PFSK-1 (cell line): ENCODE results near the gene TM4SF18.

Experiments used
- FOXP2 ChIP-seq: optimal IDR thresholded peaks from 2 replicates; pipeline ENCODE3; 2011; ENCODE audit warnings: borderline replicate concordance, control low read depth, inconsistent platforms; ENCODE audit not compliant: insufficient read depth; ENCODE audit errors: extremely low read length, extremely low read depth
- POLR2AphosphoS5 ChIP-seq: IDR thresholded peaks from 2 replicates; pipeline ENCODE4 v1.6.1; 2012; ENCODE audit warnings: low read depth, mild to moderate bottlenecking, control low read depth, low read length, moderate library complexity
- REST ChIP-seq, 2 experiments: IDR thresholded peaks; 2 replicates each; pipeline versions ENCODE4 v1.6.1 to v1.8.0; 2011 to 2012; ENCODE audit warnings: low read depth in 2 of 2, low read length in 2 of 2, control low read depth in 1 of 2, inconsistent platforms in 1 of 2, mild to moderate bottlenecking in 1 of 2, moderate library complexity in 1 of 2; ENCODE audit not compliant: insufficient read depth in 1 of 2
- SIN3A ChIP-seq: IDR thresholded peaks from 2 replicates; pipeline ENCODE4 v1.6.1; 2012; ENCODE audit warnings: mild to moderate bottlenecking, low read length, moderate library complexity, borderline replicate concordance; ENCODE audit not compliant: insufficient read depth
- TAF1 ChIP-seq: IDR thresholded peaks from 2 replicates; pipeline ENCODE4 v1.6.1; 2012; ENCODE audit warnings: low read length, control low read depth, borderline replicate concordance; ENCODE audit not compliant: insufficient read depth

GRCh38 chr3:149352556-149352955 is 19.1 kb upstream of the TM4SF18 start:
- no peak for TF ChIP-seq POLR2AphosphoS5
- TF ChIP-seq FOXP2, result no peak
- no peak for TF ChIP-seq TAF1
- no peak for TF ChIP-seq SIN3A
- no peak for TF ChIP-seq REST (IDR thresholded peaks at IDR 0.05; ENCODE audit: insufficient read depth in 1 of 2, low read depth in 2 of 2, low read length in 2 of 2)
